GM19372 (cell line): ENCODE results near the gene NPHP4.
"Not testable (repeated sequence)": the region's sequence is repeated elsewhere in the genome, so short reads cannot be mapped to it uniquely, and the experiment has no call there.

ENCODE experiments used
- ATAC-seq: cut with Tn5 transposase; IDR thresholded peaks from one replicate; pipeline ENCODE4 v1.9.1; 2021; ENCODE audit warnings: mild to moderate bottlenecking, low read depth, moderate library complexity; ENCODE audit not compliant: unreplicated experiment

Gene NPHP4

GRCh38 chr1:5865056-5865455 is 127.2 kb downstream of the NPHP4 start:
- no peak for ATAC-seq

- ATAC-seq: no peak
These were observed 128.0 kb downstream of the NPHP4 start for GRCh38 chr1:5864256-5864655.

GRCh38 chr1:5863238-5863637 is 129.0 kb downstream of the NPHP4 start:
- no peak for ATAC-seq

- no peak for ATAC-seq
These were observed 130.1 kb downstream of the NPHP4 start for GRCh38 chr1:5861871-5862825.

- ATAC-seq: no peak
These were observed 131.9 kb downstream of the NPHP4 start for GRCh38 chr1:5860277-5860676.

- ATAC-seq: no peak
These were observed 132.5 kb downstream of the NPHP4 start for GRCh38 chr1:5859766-5860165.

GRCh38 chr1:5858844-5859407 is 133.3 kb downstream of the NPHP4 start:
- no peak for ATAC-seq

- no peak for ATAC-seq
These were observed 134.0 kb downstream of the NPHP4 start for GRCh38 chr1:5858246-5858645.

GRCh38 chr1:5857508-5858090 is 134.6 kb downstream of the NPHP4 start:
- no peak for ATAC-seq

- no peak for ATAC-seq
These were observed 135.2 kb downstream of the NPHP4 start for GRCh38 chr1:5857011-5857410.

- ATAC-seq: no peak
These were observed 135.9 kb downstream of the NPHP4 start for GRCh38 chr1:5856246-5856815.

- no peak for ATAC-seq
These were observed 136.9 kb downstream of the NPHP4 start for GRCh38 chr1:5855196-5855897.

- ATAC-seq: no peak
These were observed 137.5 kb downstream of the NPHP4 start for GRCh38 chr1:5854754-5855153.

GRCh38 chr1:5853858-5854257 is 138.4 kb downstream of the NPHP4 start:
- not testable (repeated sequence) for ATAC-seq

- no peak for ATAC-seq
These were observed 141.7 kb downstream of the NPHP4 start for GRCh38 chr1:5850503-5850902.

- no peak for ATAC-seq
These were observed 142.7 kb downstream of the NPHP4 start for GRCh38 chr1:5849550-5849949.

GRCh38 chr1:5847013-5847659 is 145.1 kb downstream of the NPHP4 start:
- no peak for ATAC-seq

GRCh38 chr1:5845376-5845775 is 146.8 kb downstream of the NPHP4 start:
- ATAC-seq: no peak

- no peak for ATAC-seq
These were observed 147.8 kb downstream of the NPHP4 start for GRCh38 chr1:5844442-5844841.

GRCh38 chr1:5843521-5844096 is 148.6 kb downstream of the NPHP4 start:
- no peak for ATAC-seq
